ENCODE results near the gene HOMER1. TPM values are rescaled to one million over a fixed set of nuclear protein-coding genes. Genes with fewer than 3 reads are reported as not detected.

Gene HOMER1
- total RNA-seq, 4 donors from 2014 or later, result 11.2 to 19.5 (median 19.3) TPM

DNA sequence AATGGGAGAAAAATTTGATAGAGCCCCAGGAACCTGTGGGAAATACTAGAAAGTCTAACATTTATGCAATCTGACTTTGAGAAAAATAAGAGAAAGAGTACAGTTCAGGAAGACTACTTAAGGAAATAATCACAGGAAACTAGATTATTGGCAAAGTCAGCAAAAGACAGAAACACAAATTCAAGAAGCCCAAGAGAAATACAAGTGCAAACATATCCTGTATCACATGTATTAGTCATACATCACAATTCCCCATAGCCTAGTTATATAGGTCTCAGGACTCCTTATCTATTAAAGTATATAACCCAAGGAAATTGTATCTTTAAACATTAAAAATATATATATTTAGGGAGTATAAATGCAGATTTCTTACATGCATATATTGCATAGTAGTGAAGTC, 100.8 kb downstream of the HOMER1 start:
- Histone ChIP-seq H3K27ac (replicated peaks in 1 of 4) (no peak overlapping the region), H3K27me3 (no peaks in the 10 kb centered on the region), H3K4me3 (no peak overlapping the region), H3K4me1 (no peaks in the 10 kb centered on the region), H3K9me3 (peaks cover 0 to 13% (median 9%) of the 10 kb centered on the region in 4 donors), H3K36me3 (no peaks in the 10 kb centered on the region)
- no peak for TF ChIP-seq EP300 (IDR thresholded peaks at IDR 0.05)
- TF ChIP-seq POLR2AphosphoS5 (IDR thresholded peaks at IDR 0.05), result no peak
- no peak for TF ChIP-seq POLR2A (IDR thresholded peaks at IDR 0.05; ENCODE audit: low read depth)
- TF ChIP-seq, protein P1, sequence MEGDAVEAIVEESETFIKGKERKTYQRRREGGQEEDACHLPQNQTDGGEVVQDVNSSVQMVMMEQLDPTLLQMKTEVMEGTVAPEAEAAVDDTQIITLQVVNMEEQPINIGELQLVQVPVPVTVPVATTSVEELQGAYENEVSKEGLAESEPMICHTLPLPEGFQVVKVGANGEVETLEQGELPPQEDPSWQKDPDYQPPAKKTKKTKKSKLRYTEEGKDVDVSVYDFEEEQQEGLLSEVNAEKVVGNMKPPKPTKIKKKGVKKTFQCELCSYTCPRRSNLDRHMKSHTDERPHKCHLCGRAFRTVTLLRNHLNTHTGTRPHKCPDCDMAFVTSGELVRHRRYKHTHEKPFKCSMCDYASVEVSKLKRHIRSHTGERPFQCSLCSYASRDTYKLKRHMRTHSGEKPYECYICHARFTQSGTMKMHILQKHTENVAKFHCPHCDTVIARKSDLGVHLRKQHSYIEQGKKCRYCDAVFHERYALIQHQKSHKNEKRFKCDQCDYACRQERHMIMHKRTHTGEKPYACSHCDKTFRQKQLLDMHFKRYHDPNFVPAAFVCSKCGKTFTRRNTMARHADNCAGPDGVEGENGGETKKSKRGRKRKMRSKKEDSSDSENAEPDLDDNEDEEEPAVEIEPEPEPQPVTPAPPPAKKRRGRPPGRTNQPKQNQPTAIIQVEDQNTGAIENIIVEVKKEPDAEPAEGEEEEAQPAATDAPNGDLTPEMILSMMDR (IDR thresholded peaks at IDR 0.05), result no peak
- intact Hi-C loops (cut with DNase I), result no loop called here
- DNase-seq (ENCODE audit: extremely low spot score), result no peak

GRCh38 chr5:79408028-79408427, 105.9 kb downstream of the HOMER1 start:
- intact Hi-C loops (cut with DNase I), result no loop called here
- H3K4me1 ChIP-seq, result no peaks in the 10 kb centered on the region
- no peak overlapping the region for H3K4me3 ChIP-seq
- H3K27me3 ChIP-seq, result no peaks in the 10 kb centered on the region
- peaks cover 0 to 13% (median 9%) of the 10 kb centered on the region in 4 donors for H3K9me3 ChIP-seq
- H3K27ac ChIP-seq (replicated peaks in 1 of 4), result no peak overlapping the region
- DNase-seq (ENCODE audit: extremely low spot score), result no peak
- TF ChIP-seq, protein P1 (IDR thresholded peaks at IDR 0.05), result no peak
- TF ChIP-seq EP300 (IDR thresholded peaks at IDR 0.05), result no peak
- no peaks in the 10 kb centered on the region for H3K36me3 ChIP-seq

DNA sequence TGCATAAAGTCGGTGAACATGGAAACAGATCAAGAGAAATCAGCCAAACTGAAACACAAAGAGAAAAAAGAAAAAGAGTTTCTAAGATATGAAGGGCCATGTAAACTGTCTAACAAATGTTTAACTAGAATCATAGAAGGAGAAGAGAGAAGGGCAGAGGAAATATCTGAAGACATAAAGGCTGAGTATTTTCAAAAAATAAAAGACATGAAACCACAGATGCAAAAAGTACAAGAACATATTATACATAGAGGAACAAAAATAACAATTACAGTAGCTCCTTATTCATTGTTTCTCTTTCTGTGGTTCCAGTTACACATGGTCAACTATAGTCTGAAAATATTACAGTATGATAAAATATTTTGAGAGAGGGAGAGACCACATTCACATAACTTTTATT, 106.3 kb downstream of the HOMER1 start:
- intact Hi-C loops (cut with DNase I), result no loop called here
- H3K27me3 ChIP-seq, result no peaks in the 10 kb centered on the region
- WGBS, result 94% methylated on average over 1 of the region's 1 CpG
- no peak overlapping the region for H3K4me3 ChIP-seq
- H3K9me3 ChIP-seq, result peaks cover 0 to 13% (median 9%) of the 10 kb centered on the region in 4 donors
- no peak for TF ChIP-seq POLR2A (IDR thresholded peaks at IDR 0.05; ENCODE audit: low read depth)
- no peak for TF ChIP-seq EP300 (IDR thresholded peaks at IDR 0.05)
- TF ChIP-seq, protein P1 (IDR thresholded peaks at IDR 0.05), result no peak
- no peak for TF ChIP-seq POLR2AphosphoS5 (IDR thresholded peaks at IDR 0.05)
- H3K27ac ChIP-seq (replicated peaks in 1 of 4), result no peak overlapping the region
- DNase-seq (ENCODE audit: extremely low spot score), result no peak
- H3K36me3 ChIP-seq, result no peaks in the 10 kb centered on the region
- H3K4me1 ChIP-seq, result no peaks in the 10 kb centered on the region

GRCh38 chr5:79401216-79401615, 112.7 kb downstream of the HOMER1 start:
- Histone ChIP-seq H3K4me3 (no peak overlapping the region), H3K9me3 (no peaks in the 10 kb centered on the region), H3K36me3 (peaks cover 0 to 5% (median 0%) of the 10 kb centered on the region in 4 donors), H3K27ac (replicated peaks in 1 of 4) (no peak overlapping the region), H3K4me1 (no peaks in the 10 kb centered on the region), H3K27me3 (no peaks in the 10 kb centered on the region)
- no peak for DNase-seq (ENCODE audit: extremely low spot score)
- intact Hi-C loops (cut with DNase I), result no loop called here
- TF ChIP-seq POLR2A (IDR thresholded peaks at IDR 0.05; ENCODE audit: low read depth) (no peak), POLR2AphosphoS5 (IDR thresholded peaks at IDR 0.05) (no peak), EP300 (IDR thresholded peaks at IDR 0.05) (no peak)
- TF ChIP-seq, protein P1 (IDR thresholded peaks at IDR 0.05), result no peak
- 88% methylated on average over 5 of the region's 5 CpGs for WGBS

DNA sequence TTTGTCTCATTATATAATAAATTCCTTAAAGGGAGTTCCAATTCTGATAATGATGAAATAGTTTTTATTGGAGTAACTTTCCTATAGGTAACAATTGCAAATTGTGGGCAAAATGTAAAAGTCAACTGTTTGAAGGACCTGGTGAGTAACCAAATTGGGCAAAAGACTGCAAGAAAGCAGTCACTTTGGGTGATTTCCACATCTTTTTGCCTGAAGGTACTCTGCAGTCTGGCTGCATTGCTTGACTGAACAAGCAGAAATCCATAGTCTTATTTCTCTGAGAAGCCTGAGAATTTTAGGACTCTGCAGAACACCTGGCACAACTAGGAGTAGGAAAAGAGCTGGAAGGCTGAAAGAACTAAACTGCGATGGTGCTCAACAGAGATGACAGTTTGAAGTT, 114.9 kb downstream of the HOMER1 start:
- intact Hi-C loops (cut with DNase I), result no loop called here
- Histone ChIP-seq H3K4me1 (no peaks in the 10 kb centered on the region), H3K27me3 (no peaks in the 10 kb centered on the region), H3K27ac (replicated peaks in 1 of 4) (no peak overlapping the region), H3K4me3 (no peak overlapping the region), H3K36me3 (peaks cover 0 to 10% (median 4%) of the 10 kb centered on the region in 4 donors), H3K9me3 (no peaks in the 10 kb centered on the region)
- 100% methylated on average over 1 of the region's 1 CpG for WGBS
- DNase-seq (ENCODE audit: extremely low spot score), result no peak
- no peak for TF ChIP-seq POLR2AphosphoS5 (IDR thresholded peaks at IDR 0.05)
- no peak for TF ChIP-seq EP300 (IDR thresholded peaks at IDR 0.05)
- no peak for TF ChIP-seq POLR2A (IDR thresholded peaks at IDR 0.05; ENCODE audit: low read depth)
- TF ChIP-seq, protein P1 (IDR thresholded peaks at IDR 0.05), result no peak

Measured in esophagus muscularis mucosa (tissue), 4 donors.